Loucy (cell line): ENCODE results near the gene GPX3.

ENCODE experiments used
- EZH2phosphoT487 ChIP-seq: fragments of 200-600 bp; IDR thresholded peaks from 2 replicates; pipeline ENCODE4 v1.6.1; 2018; ENCODE audit warnings: antibody characterized with exemption, mild to moderate bottlenecking, moderate library complexity, borderline replicate concordance
- TF ChIP-seq, protein P1 (sequence below): fragments of 200-600 bp; sonication (generic); conservative IDR thresholded peaks from 2 replicates; pipeline ENCODE4 v1.5.1; 2014; ENCODE audit warnings: mild to moderate bottlenecking, antibody characterized with exemption, low read length

DNA sequence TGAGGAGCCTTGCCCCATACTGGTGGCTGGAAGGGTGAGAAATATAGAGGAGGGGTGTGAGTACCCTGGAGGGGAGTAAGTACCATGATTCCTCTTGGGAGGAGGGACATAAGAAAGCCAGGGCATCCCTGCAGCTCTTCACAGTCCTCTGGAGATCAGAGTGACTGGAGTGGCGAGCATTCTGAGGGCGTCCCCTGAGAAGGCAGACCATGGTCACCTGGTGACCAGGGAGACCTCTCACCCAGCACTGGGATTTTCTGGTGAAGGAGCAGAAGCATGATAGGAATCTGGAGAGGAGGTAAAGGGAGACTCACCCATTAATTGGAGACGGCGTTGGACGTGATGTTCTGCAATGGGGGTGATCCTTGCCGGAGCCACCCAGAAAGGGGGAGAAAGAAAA, 27.7 kb upstream of the GPX3 start:
- TF ChIP-seq, protein P1, sequence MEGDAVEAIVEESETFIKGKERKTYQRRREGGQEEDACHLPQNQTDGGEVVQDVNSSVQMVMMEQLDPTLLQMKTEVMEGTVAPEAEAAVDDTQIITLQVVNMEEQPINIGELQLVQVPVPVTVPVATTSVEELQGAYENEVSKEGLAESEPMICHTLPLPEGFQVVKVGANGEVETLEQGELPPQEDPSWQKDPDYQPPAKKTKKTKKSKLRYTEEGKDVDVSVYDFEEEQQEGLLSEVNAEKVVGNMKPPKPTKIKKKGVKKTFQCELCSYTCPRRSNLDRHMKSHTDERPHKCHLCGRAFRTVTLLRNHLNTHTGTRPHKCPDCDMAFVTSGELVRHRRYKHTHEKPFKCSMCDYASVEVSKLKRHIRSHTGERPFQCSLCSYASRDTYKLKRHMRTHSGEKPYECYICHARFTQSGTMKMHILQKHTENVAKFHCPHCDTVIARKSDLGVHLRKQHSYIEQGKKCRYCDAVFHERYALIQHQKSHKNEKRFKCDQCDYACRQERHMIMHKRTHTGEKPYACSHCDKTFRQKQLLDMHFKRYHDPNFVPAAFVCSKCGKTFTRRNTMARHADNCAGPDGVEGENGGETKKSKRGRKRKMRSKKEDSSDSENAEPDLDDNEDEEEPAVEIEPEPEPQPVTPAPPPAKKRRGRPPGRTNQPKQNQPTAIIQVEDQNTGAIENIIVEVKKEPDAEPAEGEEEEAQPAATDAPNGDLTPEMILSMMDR, result no peak
- no peak for TF ChIP-seq EZH2phosphoT487
